Measurements from ENCODE around the gene NUTM2E. TPM values are rescaled to one million over a fixed set of nuclear protein-coding genes. Genes with fewer than 3 reads are reported as not detected.
"Not testable (repeated sequence)": the region's sequence is repeated elsewhere in the genome, so short reads cannot be mapped to it uniquely, and the experiment has no call there.

The NUTM2E gene
- total RNA-seq = not detected

- POLR2A ChIA-PET, CTCF ChIA-PET: not testable (repeated sequence)
Observed at GRCh38 chr10:79826496-79827215, at the start of gene NUTM2E. Gene NUTM2E, plus strand, starts transcription at chr10:79826739. Its CDS starts 15,002 bp downstream, at chr10:79841741.

GRCh38 chr10:79777997-79778396 lies 48.5 kb upstream of the NUTM2E start:
- CTCF ChIA-PET, POLR2A ChIA-PET: not testable (repeated sequence)

GRCh38 chr10:79779310-79779938 lies 47.1 kb upstream of the NUTM2E start:
- CTCF ChIA-PET = interaction anchor here (1.0 kb wide), 1 partner anchor 146 kb away, joined by 3 read pairs; no protein-coding TSS in a partner anchor
- POLR2A ChIA-PET = not testable (repeated sequence)

GRCh38 chr10:79779992-79780391 lies 46.5 kb upstream of the NUTM2E start:
- POLR2A ChIA-PET = not testable (repeated sequence)

GRCh38 chr10:79781584-79781983 lies 45.0 kb upstream of the NUTM2E start:
- POLR2A ChIA-PET, CTCF ChIA-PET: not testable (repeated sequence)

More at GRCh38 chr10:79779992-79780391, 46.5 kb upstream of the NUTM2E start:
- CTCF ChIA-PET = not testable (repeated sequence)

GRCh38 chr10:79787455-79787952 lies 39.0 kb upstream of the NUTM2E start:
- CTCF ChIA-PET, POLR2A ChIA-PET: not testable (repeated sequence)

GRCh38 chr10:79789351-79789750 lies 37.2 kb upstream of the NUTM2E start:
- CTCF ChIA-PET, POLR2A ChIA-PET: not testable (repeated sequence)

- POLR2A ChIA-PET, CTCF ChIA-PET: not testable (repeated sequence)
Observed at GRCh38 chr10:79791906-79792517, 34.5 kb upstream of the NUTM2E start.

- CTCF ChIA-PET, POLR2A ChIA-PET: not testable (repeated sequence)
Observed at GRCh38 chr10:79799337-79799736, 27.2 kb upstream of the NUTM2E start.

- POLR2A ChIA-PET, CTCF ChIA-PET: not testable (repeated sequence)
Observed at GRCh38 chr10:79805857-79806256, 20.7 kb upstream of the NUTM2E start.

GRCh38 chr10:79811895-79812294 lies 14.6 kb upstream of the NUTM2E start:
- POLR2A ChIA-PET, CTCF ChIA-PET: not testable (repeated sequence)

GRCh38 chr10:79816290-79816689 lies 10.2 kb upstream of the NUTM2E start:
- POLR2A ChIA-PET, CTCF ChIA-PET: not testable (repeated sequence)

- POLR2A ChIA-PET = not testable (repeated sequence)
Observed at GRCh38 chr10:79823387-79823786, 3.2 kb upstream of the NUTM2E start.

GRCh38 chr10:79825587-79826011 lies 940 bp upstream of the NUTM2E start:
- POLR2A ChIA-PET = interaction anchor here (0.5 kb wide), 1 partner anchor 1788 kb away, joined by 7 read pairs; no protein-coding TSS in a partner anchor
- CTCF ChIA-PET = not testable (repeated sequence)

More at GRCh38 chr10:79823387-79823786, 3.2 kb upstream of the NUTM2E start:
- CTCF ChIA-PET = not testable (repeated sequence)

GRCh38 chr10:79826131-79826495 lies 426 bp upstream of the NUTM2E start:
- POLR2A ChIA-PET, CTCF ChIA-PET: not testable (repeated sequence)

GRCh38 chr10:79833833-79834232 lies 7.3 kb downstream of the NUTM2E start:
- POLR2A ChIA-PET, CTCF ChIA-PET: not testable (repeated sequence)

GRCh38 chr10:79835891-79836290 lies 9.4 kb downstream of the NUTM2E start:
- POLR2A ChIA-PET, CTCF ChIA-PET: not testable (repeated sequence)

- POLR2A ChIA-PET, CTCF ChIA-PET: not testable (repeated sequence)
Observed at GRCh38 chr10:79836891-79837290, 10.4 kb downstream of the NUTM2E start.

- POLR2A ChIA-PET, CTCF ChIA-PET: not testable (repeated sequence)
Observed at GRCh38 chr10:79838441-79838840, 11.9 kb downstream of the NUTM2E start.

GRCh38 chr10:79853191-79853854 lies 26.8 kb downstream of the NUTM2E start:
- POLR2A ChIA-PET, CTCF ChIA-PET: not testable (repeated sequence)

- POLR2A ChIA-PET, CTCF ChIA-PET: not testable (repeated sequence)
Observed at GRCh38 chr10:79862269-79862668, 35.7 kb downstream of the NUTM2E start.
